Fibroblast of the aortic adventitia (primary cell): ENCODE data around the gene TOR1B. TPM values are rescaled to one million over a fixed set of nuclear protein-coding genes. Genes with fewer than 3 reads are reported as not detected.
A peak's percentile ranks its signal among the peaks of the same experiment; 100 is the strongest.

Source experiments
- DNase-seq: peaks from one replicate; pipeline ENCODE4 v3.0.0-alpha.2; 2010; ENCODE audit warnings: low read depth
- H3K4me3 ChIP-seq: 2 replicates; pipeline ENCODE4 v1.5.1; 2011; ENCODE audit warnings: low read depth, mild to moderate bottlenecking, control low read depth, low read length, moderate library complexity
- CTCF ChIP-seq: IDR thresholded peaks from 2 replicates; pipeline ENCODE4 v1.5.1; 2011; ENCODE audit warnings: mild to moderate bottlenecking, low read length, control low read depth, inconsistent platforms; ENCODE audit not compliant: insufficient read depth
- total RNA-seq: library from RNA; depleted of rRNA; stranded (reverse); fragments of >200 nt; gene quantifications from 2 replicates; pipeline ENCODE4 v1.2.3, GENCODE V29; 2012; ENCODE audit warnings: low replicate concordance

Gene TOR1B
- total RNA-seq, 1 donor, result 24.9 TPM

GRCh38 chr9:129826344-129826743, 23.4 kb downstream of the TOR1B start:
- no peak overlapping the region for H3K4me3 ChIP-seq
- DNase-seq, result no peak
- no peak for TF ChIP-seq CTCF

GRCh38 chr9:129826759-129827158, 23.8 kb downstream of the TOR1B start:
- no peak for TF ChIP-seq CTCF
- H3K4me3 ChIP-seq, result no peak overlapping the region

GRCh38 chr9:129828051-129828450, 25.1 kb downstream of the TOR1B start:
- DNase-seq, result no peak
- H3K4me3 ChIP-seq, result no peak overlapping the region
- no peak for TF ChIP-seq CTCF

More at GRCh38 chr9:129826759-129827158, 23.8 kb downstream of the TOR1B start:
- DNase-seq, result no peak

GRCh38 chr9:129828969-129829368, 26.0 kb downstream of the TOR1B start:
- TF ChIP-seq CTCF, result no peak
- H3K4me3 ChIP-seq, result no peak overlapping the region
- no peak for DNase-seq

GRCh38 chr9:129832982-129833381, 30.0 kb downstream of the TOR1B start:
- TF ChIP-seq CTCF, result no peak
- no peak for DNase-seq
- H3K4me3 ChIP-seq, result no peak overlapping the region

- no peak for DNase-seq
- no peak for TF ChIP-seq CTCF
- H3K4me3 ChIP-seq, result peak overlapping the region; percentile 99
These were observed 31.6 kb downstream of the TOR1B start for GRCh38 chr9:129834489-129835127.
